H9 (cell line): ENCODE data around the gene USH2A. TPM values are rescaled to one million over a fixed set of nuclear protein-coding genes. Genes with fewer than 3 reads are reported as not detected.

Experiments
- DNase-seq: peaks from one replicate; pipeline ENCODE4 v3.0.0-alpha.2; 2017
- H2AFZ ChIP-seq: one replicate; pipeline ENCODE4 v1.6.1; 2013; ENCODE audit warnings: mild to moderate bottlenecking, low read length, control low read depth, moderate library complexity
- H2AK5ac ChIP-seq: 2 replicates; pipeline ENCODE4 v1.6.1; 2013; ENCODE audit warnings: low read length, control low read depth, mixed read lengths; ENCODE audit not compliant: insufficient read length
- H2BK120ac ChIP-seq: one replicate; pipeline ENCODE4 v1.6.1; 2013; ENCODE audit warnings: low read depth, mild to moderate bottlenecking, low read length, control low read depth, inconsistent platforms; ENCODE audit not compliant: poor library complexity, severe bottlenecking
- H2BK12ac ChIP-seq: 2 replicates; pipeline ENCODE4 v1.6.1; 2013; ENCODE audit warnings: low read length, control low read depth, mixed read lengths, low read depth; ENCODE audit not compliant: insufficient read length
- H2BK15ac ChIP-seq: 2 replicates; pipeline ENCODE4 v1.6.1; 2013; ENCODE audit warnings: low read depth, low read length, control low read depth
- H2BK20ac ChIP-seq: one replicate; pipeline ENCODE4 v1.6.1; 2013; ENCODE audit warnings: low read depth, mild to moderate bottlenecking, low read length, control low read depth, inconsistent platforms; ENCODE audit not compliant: poor library complexity, severe bottlenecking
- H2BK5ac ChIP-seq: 2 replicates; pipeline ENCODE4 v1.6.1; 2013; ENCODE audit warnings: low read length, control low read depth, mixed read lengths; ENCODE audit not compliant: insufficient read length
- H3K14ac ChIP-seq: 2 replicates; pipeline ENCODE4 v1.6.1; 2013; ENCODE audit warnings: low read length, control low read depth; ENCODE audit not compliant: insufficient read depth
- H3K18ac ChIP-seq: 2 replicates; pipeline ENCODE4 v1.6.1; 2013; ENCODE audit warnings: low read depth, mild to moderate bottlenecking, mixed read lengths, low read length, control low read depth; ENCODE audit not compliant: insufficient read length
- H3K23ac ChIP-seq: 2 replicates; pipeline ENCODE4 v1.6.1; 2013; ENCODE audit warnings: low read length, control low read depth, mixed read lengths, low read depth; ENCODE audit not compliant: insufficient read length
- H3K23me2 ChIP-seq: 2 replicates; pipeline ENCODE4 v1.6.1; 2013; ENCODE audit warnings: low read depth, mild to moderate bottlenecking, mixed read lengths, low read length, control low read depth; ENCODE audit not compliant: insufficient read length, poor library complexity, severe bottlenecking
- H3K27ac ChIP-seq: 2 replicates; pipeline ENCODE4 v1.5.1; 2013; ENCODE audit warnings: low read length, control low read depth, mixed read lengths, low read depth; ENCODE audit not compliant: insufficient read length
- H3K27me3 ChIP-seq: 2 replicates; pipeline ENCODE4 v1.6.1; 2013; ENCODE audit warnings: low read length, control low read depth, inconsistent platforms; ENCODE audit not compliant: insufficient read depth
- H3K4ac ChIP-seq: 2 replicates; pipeline ENCODE4 v1.6.1; 2013; ENCODE audit warnings: low read depth, mild to moderate bottlenecking, control low read depth, inconsistent platforms, low read length, moderate library complexity
- H3K4me1 ChIP-seq: 2 replicates; pipeline ENCODE4 v1.6.1; 2013; ENCODE audit warnings: low read length, control low read depth, inconsistent platforms; ENCODE audit not compliant: insufficient read depth
- H3K4me2 ChIP-seq: 2 replicates; pipeline ENCODE4 v1.6.1; 2013; ENCODE audit warnings: low read length, control low read depth, mixed read lengths; ENCODE audit not compliant: insufficient read length, insufficient read depth
- H3K56ac ChIP-seq: 2 replicates; pipeline ENCODE4 v1.6.1; 2013; ENCODE audit warnings: low read depth, mild to moderate bottlenecking, mixed read lengths, low read length, control low read depth; ENCODE audit not compliant: insufficient read length
- H3K79me1 ChIP-seq: 2 replicates; pipeline ENCODE4 v1.6.1; 2013; ENCODE audit warnings: low read depth, mild to moderate bottlenecking, moderate library complexity, low read length, control low read depth, inconsistent platforms; ENCODE audit not compliant: insufficient read depth, poor library complexity, severe bottlenecking
- H3K79me2 ChIP-seq: 2 replicates; pipeline ENCODE4 v1.6.1; 2013; ENCODE audit warnings: low read length, control low read depth, inconsistent platforms; ENCODE audit not compliant: insufficient read depth
- H3K9ac ChIP-seq: 2 replicates; pipeline ENCODE4 v1.6.1; 2013; ENCODE audit warnings: low read length, control low read depth, mixed read lengths; ENCODE audit not compliant: insufficient read length; ENCODE audit errors: extremely low read depth
- H3K9me3 ChIP-seq: one replicate; pipeline ENCODE4 v1.6.1; 2013; ENCODE audit warnings: low read depth, low read length, inconsistent platforms; ENCODE audit not compliant: control insufficient read depth
- H3T11ph ChIP-seq: one replicate; pipeline ENCODE4 v1.6.1; 2013; ENCODE audit warnings: mild to moderate bottlenecking, low read length, control low read depth, inconsistent platforms
- H4K20me1 ChIP-seq: one replicate; pipeline ENCODE4 v1.6.1; 2013; ENCODE audit not compliant: control insufficient read depth, insufficient read length, insufficient read depth
- H4K5ac ChIP-seq: 2 replicates; pipeline ENCODE4 v1.6.1; 2013; ENCODE audit warnings: low read depth, mild to moderate bottlenecking, mixed read lengths, low read length, control low read depth; ENCODE audit not compliant: insufficient read length
- H4K8ac ChIP-seq: replicated peaks from 2 replicates; pipeline ENCODE4 v1.6.1; 2013; ENCODE audit warnings: low read length, control low read depth, mixed read lengths, low read depth; ENCODE audit not compliant: insufficient read length
- H4K91ac ChIP-seq: 2 replicates; pipeline ENCODE4 v1.6.1; 2013; ENCODE audit warnings: low read depth, mild to moderate bottlenecking, moderate library complexity, mixed read lengths, low read length, control low read depth; ENCODE audit not compliant: insufficient read length
- H3K27ac Mint-ChIP-seq, 3 experiments: 2 replicates in 2 of 3; 3 replicates in 1 of 3; pipeline ENCODE4 v1.8.0; 2020 to 2021; ENCODE audit warnings: mixed read lengths in 3 of 3, mild to moderate bottlenecking in 1 of 3, moderate library complexity in 1 of 3
- H3K27me3 Mint-ChIP-seq: 2 replicates; pipeline ENCODE4 v1.8.0; 2021; ENCODE audit warnings: low read depth, mild to moderate bottlenecking, moderate library complexity, mixed read lengths
- H3K36me3 Mint-ChIP-seq, 3 experiments: 2 replicates in 2 of 3; 3 replicates in 1 of 3; pipeline ENCODE4 v1.8.0; 2020 to 2021; ENCODE audit warnings: low read depth in 3 of 3, mixed read lengths in 3 of 3; ENCODE audit not compliant: insufficient read depth in 1 of 3
- H3K4me1 Mint-ChIP-seq, 2 experiments: 2 replicates each; pipeline ENCODE4 v1.8.0; 2020; ENCODE audit warnings: mixed read lengths in 2 of 2
- H3K4me3 Mint-ChIP-seq, 2 experiments: 2 replicates in 1 of 2; 3 replicates in 1 of 2; pipeline ENCODE4 v1.8.0; 2020 to 2021; ENCODE audit warnings: mild to moderate bottlenecking in 2 of 2, mixed read lengths in 2 of 2, moderate library complexity in 1 of 2
- H3K9me3 Mint-ChIP-seq, 2 experiments: 2 replicates in 1 of 2; 3 replicates in 1 of 2; pipeline ENCODE4 v1.8.0; 2020; ENCODE audit warnings: mild to moderate bottlenecking in 2 of 2, mixed read lengths in 2 of 2, moderate library complexity in 1 of 2
- WGBS: extraction: QIAGEN DNeasy Blood & Tissue Kit; methylation state at CpG from one replicate; pipeline ENCODE4 v1.1.7; 2013; ENCODE audit warnings: missing lambda C conversion rate, low lambda C conversion rate, mixed read lengths; ENCODE audit not compliant: insufficient read length; ENCODE audit errors: extremely low coverage; 5-methylcytosine and 5-hydroxymethylcytosine counted together
- total RNA-seq: library from RNA; stranded (reverse); gene quantifications from 2 replicates; pipeline ENCODE4 v1.2.1, GENCODE V29; 2021
- TF ChIP-seq, protein P1 (sequence below): fragments of 200-600 bp; sonication (generic); conservative IDR thresholded peaks from 3 replicates; pipeline ENCODE4 v1.8.0; 2021; ENCODE audit warnings: antibody characterized with exemption, mild to moderate bottlenecking

USH2A gene
- total RNA-seq, 1 experiment from 2014 or later: 0.11 TPM

DNA sequence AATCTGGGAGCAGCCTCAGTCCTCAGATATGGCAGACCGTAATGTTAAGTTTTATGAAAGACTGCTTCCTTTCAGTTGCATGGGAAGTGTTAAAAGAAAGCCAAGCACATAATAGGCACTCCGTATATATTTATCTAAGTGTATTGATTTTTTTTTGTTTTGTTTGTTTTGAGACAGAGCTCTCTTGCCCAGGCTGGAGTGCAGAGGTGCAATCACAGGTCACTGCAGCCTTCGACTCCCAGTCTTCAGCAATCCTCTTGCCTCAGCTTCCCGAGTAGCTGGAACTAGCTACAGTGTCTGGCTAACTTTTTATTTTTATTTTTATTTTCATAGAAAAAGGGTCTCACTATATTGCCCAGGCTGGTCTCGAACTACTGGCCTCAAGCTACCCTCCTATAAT is 341.8 kb downstream of the USH2A start:
- no peaks in the 10 kb centered on the region for H3K23me2 ChIP-seq
- no peak overlapping the region for H3K27ac ChIP-seq
- no peaks in the 10 kb centered on the region for H3K27me3 ChIP-seq
- no peak overlapping the region for H3K4ac ChIP-seq
- no peak overlapping the region for H2AFZ ChIP-seq
- H3K4me1 ChIP-seq: no peaks in the 10 kb centered on the region
- H3K9me3 Mint-ChIP-seq: no peaks in the 10 kb centered on the region; a peak in 1 of 5 replicates
- H2BK12ac ChIP-seq: no peak overlapping the region
- H2BK5ac ChIP-seq: no peak overlapping the region
- no peak overlapping the region for H3K27ac Mint-ChIP-seq
- no peaks in the 10 kb centered on the region for H3K79me1 ChIP-seq
- no peak overlapping the region for H2BK120ac ChIP-seq
- H3K4me3 Mint-ChIP-seq: no peak overlapping the region
- no peak overlapping the region for H2AK5ac ChIP-seq
- no peak overlapping the region for H3T11ph ChIP-seq
- H4K91ac ChIP-seq: no peak overlapping the region
- no peak overlapping the region for H2BK20ac ChIP-seq
- H4K8ac ChIP-seq: no peak overlapping the region
- no peak overlapping the region for H3K4me2 ChIP-seq
- no peaks in the 10 kb centered on the region for H4K20me1 ChIP-seq
- no peaks in the 10 kb centered on the region for H3K27me3 Mint-ChIP-seq
- H3K36me3 Mint-ChIP-seq: no peaks in the 10 kb centered on the region
- no peaks in the 10 kb centered on the region for H3K9me3 ChIP-seq
- no peaks in the 10 kb centered on the region for H3K79me2 ChIP-seq
- DNase-seq: no peak
- no peak overlapping the region for H2BK15ac ChIP-seq
- no peak overlapping the region for H3K14ac ChIP-seq
- TF ChIP-seq, protein P1, sequence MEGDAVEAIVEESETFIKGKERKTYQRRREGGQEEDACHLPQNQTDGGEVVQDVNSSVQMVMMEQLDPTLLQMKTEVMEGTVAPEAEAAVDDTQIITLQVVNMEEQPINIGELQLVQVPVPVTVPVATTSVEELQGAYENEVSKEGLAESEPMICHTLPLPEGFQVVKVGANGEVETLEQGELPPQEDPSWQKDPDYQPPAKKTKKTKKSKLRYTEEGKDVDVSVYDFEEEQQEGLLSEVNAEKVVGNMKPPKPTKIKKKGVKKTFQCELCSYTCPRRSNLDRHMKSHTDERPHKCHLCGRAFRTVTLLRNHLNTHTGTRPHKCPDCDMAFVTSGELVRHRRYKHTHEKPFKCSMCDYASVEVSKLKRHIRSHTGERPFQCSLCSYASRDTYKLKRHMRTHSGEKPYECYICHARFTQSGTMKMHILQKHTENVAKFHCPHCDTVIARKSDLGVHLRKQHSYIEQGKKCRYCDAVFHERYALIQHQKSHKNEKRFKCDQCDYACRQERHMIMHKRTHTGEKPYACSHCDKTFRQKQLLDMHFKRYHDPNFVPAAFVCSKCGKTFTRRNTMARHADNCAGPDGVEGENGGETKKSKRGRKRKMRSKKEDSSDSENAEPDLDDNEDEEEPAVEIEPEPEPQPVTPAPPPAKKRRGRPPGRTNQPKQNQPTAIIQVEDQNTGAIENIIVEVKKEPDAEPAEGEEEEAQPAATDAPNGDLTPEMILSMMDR: no peak
- H3K56ac ChIP-seq: no peak overlapping the region
- no peak overlapping the region for H3K9ac ChIP-seq
- H3K4me1 Mint-ChIP-seq: peaks cover 13 to 24% of the 10 kb centered on the region in 2 experiments
- WGBS: no CpG with 5 or more reads among the region's 5 CpGs
- no peak overlapping the region for H3K18ac ChIP-seq
- no peak overlapping the region for H4K5ac ChIP-seq
- no peak overlapping the region for H3K23ac ChIP-seq
